GM23338 (cell line): ENCODE measurements around the gene RCE1. TPM values are rescaled to one million over a fixed set of nuclear protein-coding genes. Genes with fewer than 3 reads are reported as not detected.
A peak's percentile ranks its signal among the peaks of the same experiment; 100 is the strongest.

Experiments
- ATAC-seq: fragments of 200-7000 bp; cut with Tn5 transposase; 3 replicates; pipeline ENCODE4 v1.9.1; 2020
- DNase-seq: peaks from one replicate; pipeline ENCODE4 v3.0.0-alpha.2; 2015; ENCODE audit warnings: low spot score
- H2AFZ ChIP-seq: fragments of 200-600 bp; sonication (generic); 2 replicates; pipeline ENCODE4 v1.8.0; 2016; ENCODE audit warnings: antibody characterized with exemption, mild to moderate bottlenecking, moderate library complexity
- H3F3A ChIP-seq: fragments of 200-600 bp; sonication (generic); replicated peaks from 2 replicates; pipeline ENCODE4 v1.8.0; 2017; ENCODE audit warnings: antibody characterized with exemption, mixed run types, low read depth
- H3K27ac ChIP-seq: fragments of 200-600 bp; sonication (generic); 2 replicates; pipeline ENCODE4 v1.6.1; 2016; ENCODE audit warnings: low read depth
- H3K27me3 ChIP-seq: fragments of 200-600 bp; sonication (generic); 2 replicates; pipeline ENCODE4 v1.8.0; 2016; ENCODE audit warnings: mild to moderate bottlenecking, mixed run types, moderate library complexity; ENCODE audit not compliant: insufficient read depth
- H3K36me3 ChIP-seq: fragments of 200-600 bp; sonication (generic); 2 replicates; pipeline ENCODE4 v1.8.0; 2016; ENCODE audit warnings: mild to moderate bottlenecking; ENCODE audit not compliant: insufficient read depth
- H3K4me1 ChIP-seq: fragments of 200-600 bp; sonication (generic); 2 replicates; pipeline ENCODE4 v1.8.0; 2016; ENCODE audit warnings: mild to moderate bottlenecking, moderate library complexity; ENCODE audit not compliant: insufficient read depth
- H3K4me2 ChIP-seq: fragments of 200-600 bp; sonication (generic); 2 replicates; pipeline ENCODE4 v1.7.1; 2017; ENCODE audit warnings: mixed run types
- H3K4me3 ChIP-seq: fragments of 200-600 bp; sonication (generic); 2 replicates; pipeline ENCODE4 v1.6.1; 2016; ENCODE audit warnings: mixed run types
- H3K79me2 ChIP-seq: fragments of 200-600 bp; sonication (generic); replicated peaks from 2 replicates; pipeline ENCODE4 v1.8.0; 2017; ENCODE audit warnings: mild to moderate bottlenecking; ENCODE audit not compliant: insufficient read depth
- H3K9me2 ChIP-seq: fragments of 200-600 bp; sonication (generic); 2 replicates; pipeline ENCODE4 v1.8.0; 2017; ENCODE audit not compliant: insufficient read depth
- H4K20me1 ChIP-seq: fragments of 200-600 bp; sonication (generic); replicated peaks from 2 replicates; pipeline ENCODE4 v1.8.0; 2017; ENCODE audit warnings: mild to moderate bottlenecking; ENCODE audit not compliant: insufficient read depth
- H3K27ac Mint-ChIP-seq: 2 replicates; pipeline ENCODE4 v1.8.0; 2020; ENCODE audit warnings: inconsistent platforms, mild to moderate bottlenecking, moderate library complexity, mixed read lengths
- H3K27me3 Mint-ChIP-seq: 3 replicates; pipeline ENCODE4 v1.8.0; 2022; ENCODE audit warnings: low read depth, mild to moderate bottlenecking, moderate library complexity, mixed read lengths, inconsistent platforms; ENCODE audit not compliant: insufficient read depth, poor library complexity
- H3K36me3 Mint-ChIP-seq: 3 replicates; pipeline ENCODE4 v1.8.0; 2021; ENCODE audit warnings: low read depth, mild to moderate bottlenecking, inconsistent platforms, moderate library complexity, mixed read lengths
- H3K4me1 Mint-ChIP-seq: 3 replicates; pipeline ENCODE4 v1.8.0; 2020; ENCODE audit warnings: mild to moderate bottlenecking, inconsistent platforms, mixed read lengths
- H3K4me3 Mint-ChIP-seq: 3 replicates; pipeline ENCODE4 v1.8.0; 2021; ENCODE audit warnings: moderate library complexity, mild to moderate bottlenecking, inconsistent platforms, mixed read lengths
- H3K9me3 Mint-ChIP-seq: 3 replicates; pipeline ENCODE4 v1.8.0; 2020; ENCODE audit warnings: moderate library complexity, mild to moderate bottlenecking, inconsistent platforms, mixed read lengths
- CREB1 ChIP-seq: fragments of 250-450 bp; sonication (Bioruptor Pico); IDR thresholded peaks from 2 replicates; pipeline ENCODE4 v1.5.0; 2020; ENCODE audit warnings: low read depth, mild to moderate bottlenecking, moderate library complexity
- CTCF ChIP-seq, 2 experiments: fragments of 200-600 bp in 1 of 2; sonication (generic) in 1 of 2; conservative IDR thresholded peaks; 2 replicates each; pipeline versions ENCODE4 v1.5.1 to v1.6.1; 2016 to 2017; ENCODE audit warnings: antibody characterized with exemption in 2 of 2, low read depth in 2 of 2, mild to moderate bottlenecking in 2 of 2, moderate library complexity in 1 of 2
- ETS1 ChIP-seq: IDR thresholded peaks from 2 replicates; pipeline ENCODE4 v1.6.1; 2016; ENCODE audit warnings: antibody characterized with exemption
- JUNB ChIP-seq: IDR thresholded peaks from one replicate; pipeline ENCODE4 v1.6.1; 2016; ENCODE audit warnings: antibody characterized with exemption; ENCODE audit not compliant: unreplicated experiment
- POLR2AphosphoS5 ChIP-seq: IDR thresholded peaks from 2 replicates; pipeline ENCODE4 v1.6.1; 2016; ENCODE audit warnings: antibody characterized with exemption, low read depth
- REST ChIP-seq: IDR thresholded peaks from one replicate; pipeline ENCODE4 v1.6.1; 2018; ENCODE audit warnings: antibody characterized with exemption; ENCODE audit not compliant: unreplicated experiment
- STAT1 ChIP-seq: IDR thresholded peaks from one replicate; pipeline ENCODE4 v1.6.1; 2016; ENCODE audit warnings: antibody characterized with exemption; ENCODE audit not compliant: unreplicated experiment
- ZNF114 ChIP-seq: fragments of 250-450 bp; sonication (Bioruptor Pico); IDR thresholded peaks from 2 replicates; pipeline ENCODE4 v1.5.0; 2020; ENCODE audit warnings: mild to moderate bottlenecking, moderate library complexity
- ZNF331 ChIP-seq: fragments of 250-450 bp; sonication (Bioruptor Pico); IDR thresholded peaks from 2 replicates; pipeline ENCODE4 v1.5.0; 2020; ENCODE audit warnings: low read depth, mild to moderate bottlenecking, moderate library complexity
- ZNF462 ChIP-seq: fragments of 250-450 bp; sonication (Bioruptor Pico); IDR thresholded peaks from 2 replicates; pipeline ENCODE4 v1.5.0; 2020; ENCODE audit warnings: mild to moderate bottlenecking, moderate library complexity
- polyA plus RNA-seq: library from polyadenylated mRNA; unstranded; fragments of >200 nt; fragmentation: Nextera tagmentation; extraction: Ambion mirVana; gene quantifications from 2 replicates; pipeline ENCODE4 v1.2.1, GENCODE V29; 2016
- total RNA-seq: library from RNA; depleted of rRNA; stranded (reverse); fragments of >200 nt; shearing (Covaris generic); gene quantifications from 2 replicates; pipeline ENCODE4 v1.2.3, GENCODE V29; 2014

Gene RCE1
- total and polyA plus RNA-seq, 2 experiments from 2014 or later = 27.8 to 55.1 TPM

- DNase-seq = no peak
- Mint-ChIP-seq H3K36me3 (peaks cover 3% of the 10 kb centered on the region; the same call in 1 of the 3 replicates), H3K9me3 (no peaks in the 10 kb centered on the region; the same call in 2 of the 3 replicates), H3K27ac (peak overlapping the region; percentile 61; the same call in 1 of the 2 replicates), H3K4me1 (peaks cover 12% of the 10 kb centered on the region), H3K4me3 (no peak overlapping the region), H3K27me3 (peaks cover 20% of the 10 kb centered on the region)
- Histone ChIP-seq H4K20me1 (no peaks in the 10 kb centered on the region), H3K36me3 (no peaks in the 10 kb centered on the region), H3K9me2 (no peaks in the 10 kb centered on the region), H3K27ac (no peak overlapping the region), H3K4me3 (no peak overlapping the region), H3F3A (no peaks in the 10 kb centered on the region), H2AFZ (no peak overlapping the region), H3K27me3 (no peaks in the 10 kb centered on the region), H3K79me2 (no peaks in the 10 kb centered on the region), H3K4me2 (no peak overlapping the region), H3K4me1 (no peaks in the 10 kb centered on the region; the same call in 1 of the 2 replicates)
- no peak for ATAC-seq
- no peak for TF ChIP-seq REST
- TF ChIP-seq ZNF331 (CRISPR knock-in tag) = no peak
- TF ChIP-seq CTCF (conservative IDR thresholded peaks at IDR 0.05; ENCODE audit: low read depth in 2 of 2) = no peak
- no peak for TF ChIP-seq JUNB
- TF ChIP-seq CREB1 (CRISPR knock-in tag) = no peak
- no peak for TF ChIP-seq ZNF114 (CRISPR knock-in tag)
- TF ChIP-seq STAT1 = no peak
- TF ChIP-seq POLR2AphosphoS5 = no peak
- TF ChIP-seq ETS1 = no peak
- no peak for TF ChIP-seq ZNF462 (CRISPR knock-in tag)
Measured at GRCh38 chr11:66864172-66864901, 21.1 kb downstream of the RCE1 start.
